H1 (cell line): ENCODE measurements around the gene HOXD12. TPM values are rescaled to one million over a fixed set of nuclear protein-coding genes. Genes with fewer than 3 reads are reported as not detected.

ENCODE experiments used
- CTCF ChIA-PET: fragments of 300-600 bp; sonication (Branson Sonifier 250); formaldehyde crosslinking; loops from one replicate; lab custom pipeline; 2021; ENCODE audit not compliant: partially characterized antibody; lab: Charles Lee
- POLR2A ChIA-PET: fragments of 300-600 bp; sonication (Branson Sonifier 250); formaldehyde crosslinking; loops from one replicate; lab custom pipeline; 2021; ENCODE audit warnings: inconsistent platforms; ENCODE audit not compliant: partially characterized antibody; lab: Charles Lee
- DNase-seq, 2 experiments: peaks; one replicate each; pipeline versions ENCODE4 v3.0.0 to v3.0.0-alpha.2; 2010 to 2022; ENCODE audit warnings: low spot score in 2 of 2, low read depth in 1 of 2, mixed read lengths in 1 of 2
- FAIRE-seq: peaks from 2 replicates; lab custom pipeline; 2011; peaks lifted over from hg19 to GRCh38; lab: Jason Lieb, UNC
- H2AFZ ChIP-seq: 2 replicates; pipeline ENCODE4 v1.8.1; 2012; ENCODE audit warnings: low read length, inconsistent platforms
- H2AK5ac ChIP-seq: 2 replicates; pipeline ENCODE4 v1.6.1; 2013; ENCODE audit warnings: low read depth, low read length
- H2BK120ac ChIP-seq: replicated peaks from 2 replicates; pipeline ENCODE3; 2013; ENCODE audit warnings: low read depth, low read length, inconsistent platforms
- H2BK12ac ChIP-seq: 2 replicates; pipeline ENCODE4 v1.6.1; 2013; ENCODE audit warnings: low read depth, low read length
- H2BK15ac ChIP-seq: 2 replicates; pipeline ENCODE4 v1.6.1; 2013; ENCODE audit warnings: low read length
- H2BK20ac ChIP-seq: 2 replicates; pipeline ENCODE4 v1.6.1; 2013; ENCODE audit warnings: low read length
- H2BK5ac ChIP-seq: 2 replicates; pipeline ENCODE4 v1.6.1; 2013; ENCODE audit warnings: low read depth, low read length
- H3K14ac ChIP-seq: 2 replicates; pipeline ENCODE4 v1.6.1; 2013; ENCODE audit warnings: inconsistent platforms; ENCODE audit not compliant: insufficient read length
- H3K18ac ChIP-seq: 2 replicates; pipeline ENCODE4 v1.6.1; 2013; ENCODE audit warnings: low read length; ENCODE audit errors: extremely low read depth
- H3K23ac ChIP-seq: 2 replicates; pipeline ENCODE4 v1.6.1; 2013; ENCODE audit warnings: inconsistent platforms; ENCODE audit not compliant: insufficient read length
- H3K23me2 ChIP-seq: 2 replicates; pipeline ENCODE4 v1.6.1; 2013; ENCODE audit warnings: low read depth, low read length
- H3K27ac ChIP-seq: 2 replicates; pipeline ENCODE4 v1.6.1; 2011; ENCODE audit warnings: low read depth, low read length, inconsistent platforms
- H3K27me3 ChIP-seq, 4 experiments: replicated peaks in 1 of 4; 1 replicate in 1 of 4; 2 replicates in 3 of 4; pipeline versions ENCODE4 v1.6.1 to v1.8.1; 2011 to 2013; ENCODE audit warnings: low read length in 3 of 4, mild to moderate bottlenecking in 3 of 4, inconsistent platforms in 2 of 4, mixed read lengths in 2 of 4, moderate library complexity in 1 of 4; ENCODE audit not compliant: control insufficient read depth in 3 of 4, insufficient read depth in 3 of 4; ENCODE audit errors: extremely low read depth in 1 of 4
- H3K36me3 ChIP-seq, 4 experiments: 2 replicates each; pipeline versions ENCODE4 v1.6.1 to v1.8.1; 2011 to 2013; ENCODE audit warnings: mild to moderate bottlenecking in 4 of 4, low read length in 3 of 4, moderate library complexity in 2 of 4, control low read depth in 1 of 4, inconsistent platforms in 1 of 4; ENCODE audit not compliant: insufficient read depth in 4 of 4, control insufficient read depth in 2 of 4
- H3K4ac ChIP-seq: replicated peaks from 2 replicates; pipeline ENCODE3; 2013; ENCODE audit warnings: low read length, low read depth, mixed read lengths, inconsistent platforms; ENCODE audit not compliant: insufficient read length
- H3K4me1 ChIP-seq, 4 experiments: replicated peaks in 1 of 4; 1 replicate in 1 of 4; 2 replicates in 3 of 4; pipeline versions ENCODE4 v1.6.1 to v1.8.1; 2011 to 2013; ENCODE audit warnings: low read length in 3 of 4, inconsistent platforms in 2 of 4, mixed read lengths in 1 of 4; ENCODE audit not compliant: insufficient read depth in 4 of 4, control insufficient read depth in 3 of 4
- H3K4me2 ChIP-seq, 2 experiments: 2 replicates each; pipeline versions ENCODE4 v1.6.1 to v1.8.1; 2011 to 2013; ENCODE audit warnings: low read depth in 2 of 2, low read length in 2 of 2, control low read depth in 1 of 2, inconsistent platforms in 1 of 2, mild to moderate bottlenecking in 1 of 2; ENCODE audit not compliant: insufficient read depth in 1 of 2
- H3K4me3 ChIP-seq, 4 experiments: fragments of 200-600, 300-600 bp in 1 of 4; sonication (generic), shearing (Covaris generic), sonication (Bioruptor Twin) in 1 of 4; 2 replicates each; pipeline versions ENCODE4 v1.5.1 to v1.8.1; 2011 to 2016; ENCODE audit warnings: low read length in 4 of 4, low read depth in 3 of 4, control low read depth in 2 of 4, inconsistent platforms in 2 of 4, mild to moderate bottlenecking in 2 of 4, mixed read lengths in 1 of 4, moderate library complexity in 1 of 4; ENCODE audit not compliant: insufficient read depth in 2 of 4; ENCODE audit errors: extremely low read depth in 1 of 4
- H3K56ac ChIP-seq: replicated peaks from 2 replicates; pipeline ENCODE3; 2013; ENCODE audit warnings: low read depth, mild to moderate bottlenecking, mixed read lengths, low read length, inconsistent platforms; ENCODE audit not compliant: insufficient read length
- H3K79me1 ChIP-seq: 2 replicates; pipeline ENCODE4 v1.6.1; 2013; ENCODE audit warnings: low read depth, low read length, control low read depth
- H3K79me2 ChIP-seq, 2 experiments: 2 replicates each; pipeline versions ENCODE4 v1.6.1 to v1.8.1; 2012 to 2013; ENCODE audit warnings: low read length in 2 of 2, mild to moderate bottlenecking in 2 of 2, inconsistent platforms in 1 of 2; ENCODE audit not compliant: insufficient read depth in 2 of 2, control insufficient read depth in 1 of 2
- H3K9ac ChIP-seq, 4 experiments: replicated peaks in 1 of 4; 1 replicate in 1 of 4; 2 replicates in 3 of 4; pipeline versions ENCODE4 v1.6.1 to v1.8.1; 2011 to 2013; ENCODE audit warnings: low read depth in 3 of 4, low read length in 3 of 4, control low read depth in 2 of 4, mild to moderate bottlenecking in 2 of 4, moderate library complexity in 2 of 4, inconsistent platforms in 1 of 4; ENCODE audit errors: extremely low read depth in 1 of 4
- H3K9me3 ChIP-seq, 2 experiments: 2 replicates each; pipeline versions ENCODE4 v1.6.1 to v1.8.1; 2012 to 2013; ENCODE audit warnings: mild to moderate bottlenecking in 2 of 2, moderate library complexity in 2 of 2, control low read depth in 1 of 2, inconsistent platforms in 1 of 2, low read depth in 1 of 2, low read length in 1 of 2, mixed read lengths in 1 of 2; ENCODE audit not compliant: insufficient read depth in 2 of 2
- H4K20me1 ChIP-seq, 2 experiments: replicated peaks in 1 of 2; 2 replicates each; pipeline versions ENCODE3 to v1.8.1; 2011 to 2013; ENCODE audit warnings: inconsistent platforms in 2 of 2, low read length in 2 of 2, mild to moderate bottlenecking in 1 of 2; ENCODE audit not compliant: insufficient read depth in 2 of 2, control insufficient read depth in 1 of 2
- H4K5ac ChIP-seq: 2 replicates; pipeline ENCODE4 v1.6.1; 2013; ENCODE audit warnings: low read length, low read depth, mixed read lengths, inconsistent platforms; ENCODE audit not compliant: insufficient read length
- H4K8ac ChIP-seq: 2 replicates; pipeline ENCODE4 v1.8.0; 2013; ENCODE audit warnings: mild to moderate bottlenecking, moderate library complexity, low read length, inconsistent platforms; ENCODE audit not compliant: insufficient read depth; ENCODE audit errors: extremely low read depth
- H4K91ac ChIP-seq: replicated peaks from 2 replicates; pipeline ENCODE3; 2013; ENCODE audit warnings: low read length, mixed read lengths, inconsistent platforms; ENCODE audit not compliant: insufficient read length
- ASH2L ChIP-seq: fragments of 200-600, 300-600 bp; sonication (generic); IDR thresholded peaks from one replicate; pipeline ENCODE4 v1.7.1; 2017; ENCODE audit warnings: low read length
- CEBPB ChIP-seq: IDR thresholded peaks from 2 replicates; pipeline ENCODE4 v1.6.1; 2012; ENCODE audit warnings: low read depth, low read length
- JUND ChIP-seq: IDR thresholded peaks from 2 replicates; pipeline ENCODE4 v1.6.1; 2011; ENCODE audit warnings: mild to moderate bottlenecking, improper control_type of control experiment, low read length
- TAF7 ChIP-seq: optimal IDR thresholded peaks from 2 replicates; pipeline ENCODE3; 2011; ENCODE audit warnings: low read depth, mild to moderate bottlenecking, inconsistent platforms, low read length, moderate library complexity, borderline replicate concordance
- WGBS, 2 experiments: shearing (Covaris generic) in 1 of 2; methylation state at CpG; one replicate each; pipeline versions ENCODE4 v1.1.6 to v1.1.7; 2013 to 2015; ENCODE audit warnings: low lambda C conversion rate in 2 of 2, mixed read lengths in 2 of 2, inconsistent platforms in 1 of 2, low coverage in 1 of 2, missing lambda C conversion rate in 1 of 2; ENCODE audit not compliant: insufficient replicate concordance in 2 of 2, insufficient coverage in 1 of 2, insufficient read length in 1 of 2; ENCODE audit errors: extremely low coverage in 1 of 2, missing lambda C conversion rate in 1 of 2; 5-methylcytosine and 5-hydroxymethylcytosine counted together
- polyA plus RNA-seq, 7 experiments: library from polyadenylated mRNA; depleted of rRNA in 3 of 7; stranded (reverse) in 5 of 7; unstranded in 2 of 7; fragments of >200 nt in 5 of 7; fragments of 200-250 nt in 2 of 7; gene quantifications; 1 replicate in 5 of 7; 2 replicates in 1 of 7; 4 replicates in 1 of 7; pipeline versions ENCODE4 v1.2.1 to v1.2.3, GENCODE V29; 2011 to 2013; ENCODE audit warnings: missing spikeins in 2 of 7, mixed read lengths in 2 of 7
- total RNA-seq: library from RNA; stranded (reverse); fragmentation: NEBNext Ultra II Directional; extraction: Animal tissue kit (Norgen Biotek cat#: 25700); gene quantifications from 2 replicates; pipeline ENCODE4 v1.2.1, GENCODE V29; 2021

The HOXD12 gene
- total and polyA plus RNA-seq, 2 of the 8 experiments (the other 6 are each of a cell fraction or from before 2014, with no cell fraction given), result not detected

GRCh38 chr2:176129813-176130146, 30.2 kb downstream of the HOXD12 start:
- POLR2A ChIA-PET, result interaction anchor here (1.2 kb wide), 1 partner anchor 26 kb away, joined by 3 read pairs; no protein-coding TSS in a partner anchor

More at GRCh38 chr2:176129813-176130146, 30.2 kb downstream of the HOXD12 start:
- DNase-seq, result peak in 1 of 2 experiments; percentile 57
- Histone ChIP-seq H3K4me3 (peak overlapping the region in 2 of 4 experiments; percentile 11 to 24; a peak in 2 of 8 replicates), H3K4me1 (peaks cover 0 to 11% (median 5%) of the 10 kb centered on the region in 4 experiments; a peak in 6 of 7 replicates), H2BK120ac (no peak overlapping the region), H4K5ac (no peak overlapping the region), H3K79me1 (no peaks in the 10 kb centered on the region), H2AFZ (no peak overlapping the region), H3K4ac (no peak overlapping the region), H3K79me2 (no peaks in the 10 kb centered on the region), H2BK12ac (no peak overlapping the region), H2BK5ac (no peak overlapping the region), H3K9me3 (no peaks in the 10 kb centered on the region), H4K20me1 (peaks cover 18 to 28% of the 10 kb centered on the region in 2 experiments)
- WGBS, 2 experiments, result 0% methylated on average over 7 of the region's 43 CpGs; no CpG with 5 or more reads in 1 of the 2 experiments
- no peak for TF ChIP-seq ASH2L
- no peak for TF ChIP-seq JUND
- no peak for TF ChIP-seq CEBPB
- no peak for TF ChIP-seq TAF7
- TF ChIP-seq, all 59 proteins: peak for 0
- H3K4me2 ChIP-seq, result peak overlapping the region; percentile 57 to 70; a peak in 3 of 4 replicates
- H4K91ac ChIP-seq, result no peak overlapping the region
- H3K27me3 ChIP-seq, result peaks cover 94 to 100% (median 98%) of the 10 kb centered on the region in 4 experiments
- peaks cover 0 to 17% (median 0%) of the 10 kb centered on the region in 4 experiments; a peak in 1 of 8 replicates for H3K36me3 ChIP-seq
- H3K23me2 ChIP-seq, result no peaks in the 10 kb centered on the region; the same call in 1 of the 2 replicates
- FAIRE-seq, result no peak
- no peak overlapping the region for H3K14ac ChIP-seq
- no peak overlapping the region for H3K9ac ChIP-seq
- H2BK20ac ChIP-seq, result no peak overlapping the region
- H3K23ac ChIP-seq, result no peak overlapping the region
- CTCF ChIA-PET, result interaction anchor here (0.6 to 6.2 kb wide), 11 partner anchors 9 to 1019 kb away, joined by 3 to 72 read pairs (median 4); no protein-coding TSS in a partner anchor
- no peak overlapping the region for H2BK15ac ChIP-seq
- H3K56ac ChIP-seq, result no peak overlapping the region
- no peak overlapping the region for H4K8ac ChIP-seq
- no peak overlapping the region for H3K27ac ChIP-seq
- H3K18ac ChIP-seq, result no peak overlapping the region
- H2AK5ac ChIP-seq, result no peak overlapping the region
